Stimulated activated CD4-positive, alpha-beta T cell treated with anti-CD3 and anti-CD28 coated beads, Interleukin-15, amount 100 ng/mL, for 24 hours (primary cell): ENCODE measurements around the gene BSND.
"Not testable (repeated sequence)": the region's sequence is repeated elsewhere in the genome, so short reads cannot be mapped to it uniquely, and the experiment has no call there.

Source experiments
- DNase-seq: peaks from one replicate; pipeline ENCODE4 v3.0.0-alpha.2; 2020

The BSND gene

GRCh38 chr1:54998677-54999076 is at the start of gene BSND:
Gene BSND, plus strand, starts transcription at chr1:54998933. Its CDS starts 254 bp downstream, at chr1:54999187.
- DNase-seq = no peak

- no peak for DNase-seq
Observed at GRCh38 chr1:54949053-54949452, 49.7 kb upstream of the BSND start.

DNA sequence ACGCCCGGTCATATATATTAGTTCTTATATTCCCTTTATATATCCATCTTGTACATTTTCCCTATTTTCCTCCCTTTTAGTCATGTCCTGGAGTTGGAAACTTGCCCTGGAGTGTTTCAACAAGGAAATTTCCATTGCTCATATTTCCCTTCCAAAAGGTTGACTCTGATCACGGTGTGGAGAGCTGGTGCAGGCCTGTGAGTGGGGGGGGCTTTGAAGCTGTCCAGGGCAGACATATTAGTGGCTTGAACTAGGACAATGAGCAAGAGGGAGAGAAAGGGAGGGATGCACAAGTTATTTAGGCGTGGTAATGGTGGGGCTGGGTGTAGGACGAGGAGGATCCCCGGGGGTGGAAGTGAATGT is 48.7 kb upstream of the BSND start:
- no peak for DNase-seq

DNA sequence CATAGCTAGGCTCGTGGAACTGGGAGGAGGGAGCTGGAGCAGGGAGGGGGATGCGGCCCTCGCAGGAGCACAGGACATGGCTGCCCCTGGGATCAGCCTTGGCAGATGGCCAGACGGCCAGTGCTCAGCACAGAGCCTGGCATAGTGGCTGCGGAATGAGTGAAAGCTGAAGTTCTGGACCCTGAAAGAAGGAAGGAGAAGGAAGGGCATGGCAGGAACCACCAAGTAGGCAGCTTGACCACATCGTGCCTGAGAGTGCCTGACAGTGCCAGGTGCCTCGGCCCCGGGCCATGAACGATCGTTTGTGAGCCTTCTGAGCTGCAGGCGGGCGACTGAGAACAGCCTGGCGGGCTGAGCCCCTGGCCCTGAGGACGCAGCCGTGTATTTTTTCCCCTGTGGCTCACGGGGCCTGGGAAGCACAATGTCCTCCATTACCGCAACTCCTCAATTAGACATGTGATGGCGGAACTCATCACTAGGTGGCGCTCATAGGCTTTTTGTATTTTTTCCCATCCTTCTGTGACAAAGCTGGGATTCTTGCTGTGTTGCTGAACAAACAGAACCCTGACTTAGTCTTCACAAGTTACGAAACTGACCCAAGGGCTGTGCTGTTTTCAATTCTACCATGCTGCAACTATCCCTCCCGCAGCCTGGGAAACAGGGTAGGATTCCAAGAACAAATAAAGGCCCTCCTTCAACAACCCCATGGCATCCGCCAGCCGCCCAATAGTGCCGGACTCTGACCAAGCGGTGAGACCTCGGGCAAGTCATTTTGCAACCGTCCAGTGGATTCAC is 48.2 kb upstream of the BSND start:
- DNase-seq = peak; percentile 67

- no peak for DNase-seq
Observed at GRCh38 chr1:54951810-54952226, 46.9 kb upstream of the BSND start.

DNA sequence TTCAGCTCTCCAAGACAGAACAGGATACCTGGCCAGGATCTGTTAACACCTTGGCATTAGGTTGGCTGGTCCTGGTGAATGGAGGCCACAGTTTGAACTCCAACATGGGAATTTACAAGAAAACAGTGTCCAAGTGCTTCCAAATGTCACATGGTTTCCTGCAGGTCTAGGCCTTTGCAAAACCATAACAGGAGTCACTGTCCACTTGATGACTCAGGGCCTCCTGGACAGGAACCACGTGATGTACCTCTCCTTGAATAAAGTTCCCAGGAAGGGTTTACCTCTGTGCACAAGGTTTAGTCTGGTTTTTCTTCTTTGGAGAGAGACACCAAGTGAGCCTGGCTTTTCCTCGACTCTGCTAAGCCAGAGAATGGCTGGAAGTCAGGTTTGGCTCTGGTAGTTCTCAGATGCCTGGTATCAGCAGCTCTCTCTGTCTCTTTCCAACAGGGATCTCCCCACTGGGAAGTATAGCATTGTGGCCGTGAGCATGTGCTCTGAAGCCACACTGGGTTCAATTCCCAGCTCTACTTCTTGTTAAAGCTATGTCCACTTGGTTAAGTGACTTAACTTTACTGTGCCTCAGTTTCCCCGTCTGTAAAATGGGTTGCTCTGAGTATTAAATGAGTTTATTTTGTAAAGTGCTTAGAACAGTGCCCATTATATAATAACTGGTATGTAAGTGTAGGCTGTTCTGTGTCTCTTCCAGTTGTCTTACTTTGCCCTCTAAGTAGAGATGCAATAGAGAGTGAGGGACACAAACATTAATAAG is 45.6 kb upstream of the BSND start:
- no peak for DNase-seq

GRCh38 chr1:54953846-54954245 is 44.9 kb upstream of the BSND start:
- no peak for DNase-seq

GRCh38 chr1:54955359-54955758 is 43.4 kb upstream of the BSND start:
- no peak for DNase-seq

DNA sequence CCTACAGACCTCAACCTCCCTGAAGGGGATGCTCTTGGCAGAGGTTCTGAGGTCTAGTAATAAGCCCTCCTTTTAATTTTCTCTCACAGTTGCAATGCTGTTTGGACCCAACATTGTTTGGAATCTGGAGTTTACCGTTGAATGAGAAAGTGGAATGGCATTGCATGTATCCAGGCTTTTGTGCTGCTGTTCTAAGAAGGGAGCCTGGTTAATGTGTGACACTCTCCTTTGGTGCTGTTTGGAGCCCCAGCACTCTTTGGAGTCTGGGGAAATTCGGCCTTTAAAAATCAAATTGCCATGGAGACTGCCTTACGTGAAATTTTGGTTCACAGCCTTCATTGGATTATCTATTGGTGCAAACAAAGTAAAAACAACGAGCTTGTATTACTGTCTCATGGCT is 42.0 kb upstream of the BSND start:
- DNase-seq = no peak

DNA sequence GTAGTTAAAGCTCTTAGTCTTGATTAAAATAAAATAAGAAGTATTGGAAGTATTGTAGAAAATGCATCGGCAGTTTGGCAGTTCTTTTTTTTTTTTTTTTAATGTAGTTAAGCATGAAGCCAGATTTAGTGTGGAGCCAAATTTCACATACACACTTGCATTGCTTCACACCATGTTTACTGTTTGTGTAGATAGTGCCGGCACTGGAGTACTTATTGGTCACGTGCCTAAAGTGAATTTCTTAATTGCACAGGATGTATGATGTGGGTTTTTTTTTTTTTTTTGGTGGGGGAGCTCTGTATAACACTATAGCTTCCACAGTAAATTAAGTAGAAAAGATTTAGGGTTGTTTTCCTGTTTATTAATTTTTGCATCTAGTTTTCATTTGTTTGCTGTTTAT is 39.5 kb upstream of the BSND start:
- no peak for DNase-seq

- no peak for DNase-seq
Observed at GRCh38 chr1:54962612-54963395, 35.9 kb upstream of the BSND start.

- not testable (repeated sequence) for DNase-seq
Observed at GRCh38 chr1:54963829-54964228, 34.9 kb upstream of the BSND start.

GRCh38 chr1:54965624-54966340 is 33.0 kb upstream of the BSND start:
- no peak for DNase-seq

GRCh38 chr1:54967372-54967771 is 31.4 kb upstream of the BSND start:
- DNase-seq = no peak

DNA sequence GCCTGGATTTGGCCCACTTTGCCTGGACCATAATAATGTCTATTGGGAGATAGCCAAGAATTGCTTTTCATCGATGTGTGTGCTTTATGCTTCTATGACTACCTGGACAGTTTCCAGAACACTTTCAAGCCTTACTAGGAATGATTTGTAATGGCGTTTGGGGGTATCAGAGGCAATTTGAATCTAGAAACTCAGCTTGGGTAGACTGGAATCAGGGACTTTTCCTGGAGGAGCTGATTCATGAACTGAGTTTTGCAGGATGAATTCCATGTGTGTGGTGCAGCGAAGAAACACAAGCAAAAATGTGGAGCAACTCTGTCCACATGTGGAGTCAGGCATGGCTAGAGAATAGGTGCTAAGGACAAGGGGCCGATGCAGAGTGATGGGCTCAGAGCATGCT is 30.2 kb upstream of the BSND start:
- DNase-seq = no peak

GRCh38 chr1:54969879-54970278 is 28.9 kb upstream of the BSND start:
- DNase-seq = no peak

DNA sequence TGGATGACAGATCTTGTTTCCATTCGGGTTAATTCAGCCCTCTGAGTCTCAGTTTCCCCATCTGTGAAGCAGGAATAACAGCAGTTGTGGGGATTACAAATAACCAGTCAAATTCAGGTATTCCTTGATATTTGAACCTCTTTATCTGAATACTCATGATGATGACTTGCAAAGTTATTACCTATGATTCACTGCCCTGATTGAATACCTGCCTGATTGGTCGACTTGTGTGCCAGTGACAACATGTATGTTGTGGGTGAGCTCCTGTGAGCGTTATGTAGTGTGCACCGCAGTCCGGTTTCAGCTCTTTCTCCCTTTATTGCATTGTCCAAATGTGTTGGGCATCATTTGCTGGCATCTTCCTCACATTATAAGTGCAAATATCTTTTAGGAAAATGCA is 27.8 kb upstream of the BSND start:
- DNase-seq = no peak

DNA sequence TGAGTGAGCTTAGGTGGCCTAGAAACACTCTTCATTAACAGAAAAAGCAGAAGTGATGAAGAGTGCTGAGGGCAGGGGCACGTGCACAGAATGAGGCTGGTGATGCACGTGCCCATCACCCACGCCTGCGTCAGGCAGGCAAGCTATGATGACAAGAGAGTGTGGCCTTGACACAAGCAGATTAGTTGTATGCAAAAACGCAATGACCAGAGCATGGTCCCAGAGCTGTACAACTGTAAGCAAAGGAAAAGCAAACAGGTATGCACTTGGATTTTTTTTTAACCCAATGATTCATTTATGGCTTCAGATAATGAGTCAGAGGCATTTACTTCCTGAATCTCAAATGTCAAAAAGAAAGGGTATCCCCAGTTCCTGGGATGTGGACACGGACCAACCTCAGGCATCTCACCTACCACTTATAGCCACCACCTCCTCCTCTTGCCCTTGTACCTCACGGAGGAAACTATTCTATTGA is 27.4 kb upstream of the BSND start:
- DNase-seq = no peak

- DNase-seq = no peak
Observed at GRCh38 chr1:54972436-54972835, 26.3 kb upstream of the BSND start.

GRCh38 chr1:54973205-54973921 is 25.4 kb upstream of the BSND start:
- DNase-seq = no peak

- no peak for DNase-seq
Observed at GRCh38 chr1:54975356-54976108, 23.2 kb upstream of the BSND start.
